ENCODE results near the gene CHST10.

GRCh38 chr2:100418406-100418962, 1.0 kb upstream of the CHST10 start:
- TF ChIP-seq GATA2 (IDR thresholded peaks at IDR 0.05; ENCODE audit: insufficient read depth, insufficient read length, low read depth, low read length) (no peak), POLR2A (IDR thresholded peaks at IDR 0.05; ENCODE audit: low read depth, low read length) (no peak), CTCF (IDR thresholded peaks at IDR 0.05; ENCODE audit: extremely low read depth in 1 of 2, insufficient read depth in 1 of 2, low read depth in 1 of 2, low read length in 2 of 2) (no peak), POLR2AphosphoS5 (IDR thresholded peaks at IDR 0.05; ENCODE audit: insufficient read depth, low read depth, low read length) (no peak), MYC (IDR thresholded peaks at IDR 0.05; ENCODE audit: low read depth, low read length) (no peak), EZH2 (IDR thresholded peaks at IDR 0.05; ENCODE audit: borderline replicate concordance, low read depth, low read length, severe bottlenecking) (no peak)

Measured in endothelial cell of umbilical vein (primary cell).